ENCODE measurements around the gene GRIK1. TPM values are rescaled to one million over a fixed set of nuclear protein-coding genes. Genes with fewer than 3 reads are reported as not detected.

GRIK1 gene
- total RNA-seq, 2 donors from 2014 or later = not detected

- Mint-ChIP-seq H3K4me1 (ENCODE audit: low read depth in 2 of 2) (no peaks in the 10 kb centered on the region), H3K9me3 (peaks cover 18% of the 10 kb centered on the region)
- ATAC-seq = no peak
These were observed 107.6 kb downstream of the GRIK1 start for GRCh38 chr21:29832217-29832616.

GRCh38 chr21:29829564-29830275 is 110.1 kb downstream of the GRIK1 start:
- Mint-ChIP-seq H3K27me3 (no peaks in the 10 kb centered on the region), H3K4me1 (ENCODE audit: low read depth in 2 of 2) (no peaks in the 10 kb centered on the region), H3K4me3 (no peak overlapping the region), H3K27ac (no peak overlapping the region), H3K36me3 (no peaks in the 10 kb centered on the region), H3K9me3 (peaks cover 18% of the 10 kb centered on the region)
- ATAC-seq (no peak), DNase-seq (ENCODE audit: low spot score) (no peak)

More at GRCh38 chr21:29832217-29832616, 107.6 kb downstream of the GRIK1 start:
- H3K27ac Mint-ChIP-seq = no peak overlapping the region
- H3K27me3 Mint-ChIP-seq = no peaks in the 10 kb centered on the region
- DNase-seq (ENCODE audit: low spot score) = no peak
- no peak overlapping the region for H3K4me3 Mint-ChIP-seq
- H3K36me3 Mint-ChIP-seq = no peaks in the 10 kb centered on the region

- no peak overlapping the region for H3K4me3 Mint-ChIP-seq
- no peak for DNase-seq (ENCODE audit: low spot score)
- H3K36me3 Mint-ChIP-seq = no peaks in the 10 kb centered on the region
- H3K4me1 Mint-ChIP-seq (ENCODE audit: low read depth in 2 of 2) = no peaks in the 10 kb centered on the region
- peaks cover 18% of the 10 kb centered on the region for H3K9me3 Mint-ChIP-seq
- H3K27me3 Mint-ChIP-seq = no peaks in the 10 kb centered on the region
- no peak overlapping the region for H3K27ac Mint-ChIP-seq
- no peak for ATAC-seq
These were observed 112.1 kb downstream of the GRIK1 start for GRCh38 chr21:29827647-29828046.

GRCh38 chr21:29827236-29827635 is 112.6 kb downstream of the GRIK1 start:
- ATAC-seq (no peak), DNase-seq (ENCODE audit: low spot score) (no peak)
- H3K9me3 Mint-ChIP-seq = peaks cover 18% of the 10 kb centered on the region
- no peak overlapping the region for H3K27ac Mint-ChIP-seq
- H3K4me1 Mint-ChIP-seq (ENCODE audit: low read depth in 2 of 2) = no peaks in the 10 kb centered on the region
- no peaks in the 10 kb centered on the region for H3K27me3 Mint-ChIP-seq
- H3K4me3 Mint-ChIP-seq = no peak overlapping the region
- no peaks in the 10 kb centered on the region for H3K36me3 Mint-ChIP-seq

GRCh38 chr21:29826386-29826785 is 113.4 kb downstream of the GRIK1 start:
- no peaks in the 10 kb centered on the region for H3K36me3 Mint-ChIP-seq
- DNase-seq (ENCODE audit: low spot score) (no peak), ATAC-seq (no peak)
- no peaks in the 10 kb centered on the region for H3K27me3 Mint-ChIP-seq
- H3K4me3 Mint-ChIP-seq = no peak overlapping the region
- peaks cover 13% of the 10 kb centered on the region for H3K9me3 Mint-ChIP-seq
- no peak overlapping the region for H3K27ac Mint-ChIP-seq
- H3K4me1 Mint-ChIP-seq (ENCODE audit: low read depth in 2 of 2) = no peaks in the 10 kb centered on the region

- no peak overlapping the region for H3K27ac Mint-ChIP-seq
- H3K4me1 Mint-ChIP-seq (ENCODE audit: low read depth in 2 of 2) = no peaks in the 10 kb centered on the region
- DNase-seq (ENCODE audit: low spot score) (no peak), ATAC-seq (no peak)
- H3K4me3 Mint-ChIP-seq = no peak overlapping the region
- peaks cover 10% of the 10 kb centered on the region for H3K9me3 Mint-ChIP-seq
- H3K27me3 Mint-ChIP-seq = no peaks in the 10 kb centered on the region
- no peaks in the 10 kb centered on the region for H3K36me3 Mint-ChIP-seq
These were observed 113.9 kb downstream of the GRIK1 start for GRCh38 chr21:29825936-29826335.

GRCh38 chr21:29825345-29825744 is 114.5 kb downstream of the GRIK1 start:
- no peaks in the 10 kb centered on the region for H3K4me1 Mint-ChIP-seq (ENCODE audit: low read depth in 2 of 2)
- H3K4me3 Mint-ChIP-seq = no peak overlapping the region
- no peaks in the 10 kb centered on the region for H3K27me3 Mint-ChIP-seq
- DNase-seq (ENCODE audit: low spot score) = no peak
- no peak for ATAC-seq
- H3K36me3 Mint-ChIP-seq = no peaks in the 10 kb centered on the region
- no peak overlapping the region for H3K27ac Mint-ChIP-seq
- H3K9me3 Mint-ChIP-seq = peaks cover 10% of the 10 kb centered on the region

GRCh38 chr21:29822064-29822463 is 117.7 kb downstream of the GRIK1 start:
- no peak overlapping the region for H3K4me3 Mint-ChIP-seq
- H3K36me3 Mint-ChIP-seq = no peaks in the 10 kb centered on the region
- no peaks in the 10 kb centered on the region for H3K4me1 Mint-ChIP-seq (ENCODE audit: low read depth in 2 of 2)
- no peak for DNase-seq (ENCODE audit: low spot score)
- peaks cover 6% of the 10 kb centered on the region for H3K9me3 Mint-ChIP-seq
- no peak overlapping the region for H3K27ac Mint-ChIP-seq
- H3K27me3 Mint-ChIP-seq = no peaks in the 10 kb centered on the region
- no peak for ATAC-seq

- H3K9me3 Mint-ChIP-seq = peaks cover 8% of the 10 kb centered on the region
- no peak overlapping the region for H3K27ac Mint-ChIP-seq
- DNase-seq (ENCODE audit: low spot score) (no peak), ATAC-seq (no peak)
- H3K27me3 Mint-ChIP-seq = no peaks in the 10 kb centered on the region
- no peaks in the 10 kb centered on the region for H3K4me1 Mint-ChIP-seq (ENCODE audit: low read depth in 2 of 2)
- H3K4me3 Mint-ChIP-seq = no peak overlapping the region
- no peaks in the 10 kb centered on the region for H3K36me3 Mint-ChIP-seq
These were observed 118.6 kb downstream of the GRIK1 start for GRCh38 chr21:29821230-29821629.

GRCh38 chr21:29819675-29820326 is 120.0 kb downstream of the GRIK1 start:
- no peak overlapping the region for H3K27ac Mint-ChIP-seq
- no peaks in the 10 kb centered on the region for H3K4me1 Mint-ChIP-seq (ENCODE audit: low read depth in 2 of 2)
- ATAC-seq (no peak), DNase-seq (ENCODE audit: low spot score) (no peak)
- H3K4me3 Mint-ChIP-seq = no peak overlapping the region
- H3K9me3 Mint-ChIP-seq = peaks cover 8% of the 10 kb centered on the region
- H3K27me3 Mint-ChIP-seq = no peaks in the 10 kb centered on the region
- H3K36me3 Mint-ChIP-seq = no peaks in the 10 kb centered on the region

- Mint-ChIP-seq H3K9me3 (peaks cover 2% of the 10 kb centered on the region), H3K4me3 (no peak overlapping the region), H3K27ac (no peak overlapping the region), H3K36me3 (no peaks in the 10 kb centered on the region), H3K27me3 (no peaks in the 10 kb centered on the region), H3K4me1 (ENCODE audit: low read depth in 2 of 2) (no peaks in the 10 kb centered on the region)
- ATAC-seq (no peak), DNase-seq (ENCODE audit: low spot score) (no peak)
These were observed 121.3 kb downstream of the GRIK1 start for GRCh38 chr21:29818383-29818921.

GRCh38 chr21:29817450-29817849 is 122.3 kb downstream of the GRIK1 start:
- Mint-ChIP-seq H3K4me1 (ENCODE audit: low read depth in 2 of 2) (no peaks in the 10 kb centered on the region), H3K36me3 (no peaks in the 10 kb centered on the region), H3K4me3 (no peak overlapping the region), H3K27ac (no peak overlapping the region), H3K27me3 (no peaks in the 10 kb centered on the region), H3K9me3 (peaks cover 2% of the 10 kb centered on the region)
- no peak for DNase-seq (ENCODE audit: low spot score)
- no peak for ATAC-seq

GRCh38 chr21:29812947-29813346 is 126.8 kb downstream of the GRIK1 start:
- no peaks in the 10 kb centered on the region for H3K27me3 Mint-ChIP-seq
- H3K27ac Mint-ChIP-seq = no peak overlapping the region
- no peaks in the 10 kb centered on the region for H3K4me1 Mint-ChIP-seq (ENCODE audit: low read depth in 2 of 2)
- H3K9me3 Mint-ChIP-seq = peaks cover 2% of the 10 kb centered on the region
- ATAC-seq (no peak), DNase-seq (ENCODE audit: low spot score) (no peak)
- H3K36me3 Mint-ChIP-seq = no peaks in the 10 kb centered on the region
- H3K4me3 Mint-ChIP-seq = no peak overlapping the region

GRCh38 chr21:29810871-29811270 is 128.9 kb downstream of the GRIK1 start:
- ATAC-seq (no peak), DNase-seq (ENCODE audit: low spot score) (no peak)
- H3K9me3 Mint-ChIP-seq = no peaks in the 10 kb centered on the region
- H3K27me3 Mint-ChIP-seq = no peaks in the 10 kb centered on the region
- no peak overlapping the region for H3K27ac Mint-ChIP-seq
- H3K4me3 Mint-ChIP-seq = no peak overlapping the region
- no peaks in the 10 kb centered on the region for H3K4me1 Mint-ChIP-seq (ENCODE audit: low read depth in 2 of 2)
- H3K36me3 Mint-ChIP-seq = no peaks in the 10 kb centered on the region
